ENCODE data around the gene ITGA3.

The ITGA3 gene

DNA sequence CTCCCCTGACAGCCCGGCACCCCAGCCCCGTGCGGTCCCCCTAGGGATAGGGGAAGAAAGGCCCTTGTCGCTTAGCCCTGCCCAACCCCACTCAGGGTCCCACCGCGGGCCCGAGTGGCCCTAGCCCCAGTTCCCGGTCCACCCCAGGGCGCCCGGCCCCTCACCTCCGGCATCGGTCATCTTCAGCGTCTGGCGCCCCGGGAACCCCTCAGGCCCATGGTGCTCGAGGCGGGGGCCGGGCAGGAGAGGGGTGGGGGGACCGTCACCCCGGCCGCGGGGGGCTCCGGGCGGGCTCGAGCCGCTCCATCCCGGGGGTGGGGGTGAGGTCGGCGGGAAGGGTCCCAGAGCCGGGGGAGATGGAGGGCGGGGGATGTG is 73.4 kb downstream of the ITGA3 start:
- H3K27me3 ChIP-seq (ENCODE audit: insufficient read depth, low read length, poor library complexity, severe bottlenecking): no peaks in the 10 kb centered on the region

DNA sequence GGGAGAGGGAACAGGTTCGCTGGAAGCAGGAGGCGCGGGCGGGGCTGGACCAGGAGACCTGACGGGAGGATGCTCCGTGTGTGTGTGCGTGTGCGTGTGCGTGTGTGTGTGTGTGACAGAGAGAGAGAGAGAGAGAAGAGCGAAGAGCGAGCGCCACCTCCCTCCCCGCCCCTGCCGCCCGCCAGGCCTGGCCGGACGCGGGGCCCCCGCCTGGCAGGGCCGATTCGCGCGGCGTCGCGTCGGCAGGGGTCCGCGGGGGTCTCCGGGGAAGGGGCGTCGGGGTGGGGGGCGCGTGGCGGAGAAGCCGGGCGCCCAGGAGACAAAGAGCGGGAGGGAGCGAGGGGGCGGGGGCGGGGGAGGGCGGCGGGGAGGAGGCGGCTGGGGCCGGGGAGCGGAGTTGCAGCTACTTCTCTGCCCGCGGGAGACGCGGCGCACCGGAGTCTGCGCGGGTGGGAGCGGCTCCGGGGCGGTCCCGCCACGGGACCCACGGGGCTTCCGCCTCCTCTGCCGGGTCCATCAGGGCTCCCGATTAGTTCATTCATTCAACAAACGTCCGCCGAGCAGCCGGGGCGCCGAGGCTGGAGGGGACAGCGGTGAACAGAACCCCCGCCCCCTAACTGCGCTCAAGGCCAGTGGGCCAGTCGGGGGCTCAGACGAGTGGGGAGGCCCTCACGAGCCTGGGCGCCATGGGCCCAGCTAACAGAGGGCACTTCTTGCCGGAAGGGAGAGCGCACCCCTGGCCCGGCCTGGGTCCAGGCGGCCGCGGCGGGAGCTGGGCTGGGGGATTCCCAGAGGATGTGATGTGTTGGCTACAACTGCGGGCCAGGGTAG is 74.0 kb downstream of the ITGA3 start, which contains the start of gene SAMD14:
Gene SAMD14 (minus strand): TSS at position 433 of the 831 bp plus-strand sequence. CDS start 5,201 bp downstream, outside the sequence.
- Histone ChIP-seq H3K9me3 (ENCODE audit: insufficient read depth, low read depth, low read length) (no peaks in the 10 kb centered on the region), H3K4me3 (ENCODE audit: low read length, poor library complexity, severe bottlenecking) (peak within 1 kb of the TSS; percentile 72), H4K20me1 (ENCODE audit: insufficient read depth, low read length, poor library complexity, severe bottlenecking) (no peaks in the 10 kb centered on the region), H3K4me1 (ENCODE audit: insufficient read depth, low read length, poor library complexity, severe bottlenecking) (peaks cover 20% of the 10 kb centered on the region), H3K27me3 (ENCODE audit: insufficient read depth, low read length, poor library complexity, severe bottlenecking) (no peaks in the 10 kb centered on the region), H2AFZ (ENCODE audit: low read length) (0 out of 2 replicates have a peak within 1 kb of the TSS, but pooled peaks have one; percentile 60), H3F3A (ENCODE audit: low read depth) (peaks cover 4% of the 10 kb centered on the region; the same call in 1 of the 2 replicates), H3K4me2 (ENCODE audit: low read depth, low read length, poor library complexity, severe bottlenecking) (peak within 1 kb of the TSS; percentile 76), H3K9ac (ENCODE audit: low read depth, low read length, poor library complexity, severe bottlenecking) (peak within 1 kb of the TSS; percentile 52), H3K36me3 (ENCODE audit: insufficient read depth, low read length) (peaks cover 9% of the 10 kb centered on the region; the same call in 1 of the 2 replicates), H3K79me2 (ENCODE audit: insufficient read depth, low read length) (no peaks in the 10 kb centered on the region), H3K9me2 (replicated peaks; ENCODE audit: low read depth, low read length) (no peaks in the 10 kb centered on the region)
- TF ChIP-seq, protein P1, sequence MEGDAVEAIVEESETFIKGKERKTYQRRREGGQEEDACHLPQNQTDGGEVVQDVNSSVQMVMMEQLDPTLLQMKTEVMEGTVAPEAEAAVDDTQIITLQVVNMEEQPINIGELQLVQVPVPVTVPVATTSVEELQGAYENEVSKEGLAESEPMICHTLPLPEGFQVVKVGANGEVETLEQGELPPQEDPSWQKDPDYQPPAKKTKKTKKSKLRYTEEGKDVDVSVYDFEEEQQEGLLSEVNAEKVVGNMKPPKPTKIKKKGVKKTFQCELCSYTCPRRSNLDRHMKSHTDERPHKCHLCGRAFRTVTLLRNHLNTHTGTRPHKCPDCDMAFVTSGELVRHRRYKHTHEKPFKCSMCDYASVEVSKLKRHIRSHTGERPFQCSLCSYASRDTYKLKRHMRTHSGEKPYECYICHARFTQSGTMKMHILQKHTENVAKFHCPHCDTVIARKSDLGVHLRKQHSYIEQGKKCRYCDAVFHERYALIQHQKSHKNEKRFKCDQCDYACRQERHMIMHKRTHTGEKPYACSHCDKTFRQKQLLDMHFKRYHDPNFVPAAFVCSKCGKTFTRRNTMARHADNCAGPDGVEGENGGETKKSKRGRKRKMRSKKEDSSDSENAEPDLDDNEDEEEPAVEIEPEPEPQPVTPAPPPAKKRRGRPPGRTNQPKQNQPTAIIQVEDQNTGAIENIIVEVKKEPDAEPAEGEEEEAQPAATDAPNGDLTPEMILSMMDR (conservative IDR thresholded peaks at IDR 0.05; ENCODE audit: low read length): no peak
- TF ChIP-seq EZH2phosphoT487 (IDR thresholded peaks at IDR 0.05; ENCODE audit: borderline replicate concordance): no peak

More for the DNA sequence above, 73.4 kb downstream of the ITGA3 start:
- H3F3A ChIP-seq (ENCODE audit: low read depth): peaks cover 4% of the 10 kb centered on the region; the same call in 1 of the 2 replicates
- no peaks in the 10 kb centered on the region for H3K79me2 ChIP-seq (ENCODE audit: insufficient read depth, low read length)
- 0 out of 2 replicates have a peak overlapping the region, but pooled peaks have one; percentile 60 for H2AFZ ChIP-seq (ENCODE audit: low read length)
- H3K9me3 ChIP-seq (ENCODE audit: insufficient read depth, low read depth, low read length): no peaks in the 10 kb centered on the region
- peak overlapping the region; percentile 52 for H3K9ac ChIP-seq (ENCODE audit: low read depth, low read length, poor library complexity, severe bottlenecking)
- H3K9me2 ChIP-seq (replicated peaks; ENCODE audit: low read depth, low read length): no peaks in the 10 kb centered on the region
- no peak for TF ChIP-seq EZH2phosphoT487 (IDR thresholded peaks at IDR 0.05; ENCODE audit: borderline replicate concordance)
- TF ChIP-seq, protein P1 (conservative IDR thresholded peaks at IDR 0.05; ENCODE audit: low read length): no peak
- H4K20me1 ChIP-seq (ENCODE audit: insufficient read depth, low read length, poor library complexity, severe bottlenecking): no peaks in the 10 kb centered on the region
- peaks cover 23% of the 10 kb centered on the region for H3K4me1 ChIP-seq (ENCODE audit: insufficient read depth, low read length, poor library complexity, severe bottlenecking)
- peak overlapping the region; percentile 72 for H3K4me3 ChIP-seq (ENCODE audit: low read length, poor library complexity, severe bottlenecking)
- H3K36me3 ChIP-seq (ENCODE audit: insufficient read depth, low read length): peaks cover 4% of the 10 kb centered on the region; the same call in 1 of the 2 replicates
- H3K4me2 ChIP-seq (ENCODE audit: low read depth, low read length, poor library complexity, severe bottlenecking): peak overlapping the region; percentile 76

DNA sequence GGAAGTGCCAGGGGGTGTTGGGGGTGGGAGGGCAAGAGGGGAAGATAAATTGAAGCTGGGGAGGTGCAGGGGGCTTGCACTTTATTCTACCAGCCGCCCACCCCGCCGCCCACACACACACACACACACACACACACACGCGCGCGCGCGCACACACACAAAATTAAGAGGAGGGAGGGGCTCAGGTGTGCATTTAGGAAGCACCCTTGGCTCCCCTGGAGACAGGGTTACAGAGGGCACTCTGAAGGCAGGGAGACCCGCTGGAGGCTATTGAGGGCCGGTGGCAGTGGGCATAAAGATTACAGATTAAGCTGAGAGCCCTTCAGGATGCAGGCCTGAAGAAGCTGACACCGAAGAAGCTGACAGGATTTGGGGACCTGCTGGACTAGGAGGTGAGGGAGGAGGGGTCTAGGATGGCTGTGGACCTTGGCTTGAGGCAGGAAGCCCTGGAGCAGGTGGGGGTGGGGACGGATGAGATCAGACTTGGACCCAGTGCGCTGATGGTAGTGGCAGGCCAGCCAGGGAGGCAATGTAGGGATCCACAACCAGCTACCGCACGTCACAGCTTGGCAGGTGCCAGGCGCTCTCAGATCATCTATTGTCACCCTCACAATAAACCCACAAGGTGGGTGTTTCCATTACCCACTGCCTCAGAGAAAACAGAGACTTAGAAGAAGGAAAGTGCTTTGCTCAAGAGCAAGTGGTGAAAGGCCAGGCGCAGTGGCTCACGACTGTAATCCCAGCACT is 74.8 kb downstream of the ITGA3 start:
- Histone ChIP-seq H3K9me2 (replicated peaks; ENCODE audit: low read depth, low read length) (no peaks in the 10 kb centered on the region), H3K36me3 (ENCODE audit: insufficient read depth, low read length) (peaks cover 16% of the 10 kb centered on the region; the same call in 1 of the 2 replicates), H3K4me3 (ENCODE audit: low read length, poor library complexity, severe bottlenecking) (peak overlapping the region; percentile 49), H3K9me3 (ENCODE audit: insufficient read depth, low read depth, low read length) (no peaks in the 10 kb centered on the region), H3F3A (ENCODE audit: low read depth) (peaks cover 4% of the 10 kb centered on the region; the same call in 1 of the 2 replicates), H2AFZ (ENCODE audit: low read length) (no peak overlapping the region), H3K27me3 (ENCODE audit: insufficient read depth, low read length, poor library complexity, severe bottlenecking) (no peaks in the 10 kb centered on the region), H3K79me2 (ENCODE audit: insufficient read depth, low read length) (no peaks in the 10 kb centered on the region), H3K4me1 (ENCODE audit: insufficient read depth, low read length, poor library complexity, severe bottlenecking) (peaks cover 18% of the 10 kb centered on the region), H4K20me1 (ENCODE audit: insufficient read depth, low read length, poor library complexity, severe bottlenecking) (no peaks in the 10 kb centered on the region), H3K4me2 (ENCODE audit: low read depth, low read length, poor library complexity, severe bottlenecking) (no peak overlapping the region), H3K9ac (ENCODE audit: low read depth, low read length, poor library complexity, severe bottlenecking) (no peak overlapping the region)
- no peak for TF ChIP-seq EZH2phosphoT487 (IDR thresholded peaks at IDR 0.05; ENCODE audit: borderline replicate concordance)
- TF ChIP-seq, protein P1 (conservative IDR thresholded peaks at IDR 0.05; ENCODE audit: low read length): no peak
